CD4-positive, alpha-beta memory T cell (primary cell): ENCODE data around the gene RALGAPA2. TPM values are rescaled to one million over a fixed set of nuclear protein-coding genes. Genes with fewer than 3 reads are reported as not detected.

Experiments
- CTCF ChIA-PET: fragments of 350-600 bp; sonication (Branson Sonifier 250); formaldehyde crosslinking; loops from one replicate; lab custom pipeline; 2021; ENCODE audit warnings: inconsistent platforms; ENCODE audit not compliant: partially characterized antibody; lab: Charles Lee
- POLR2A ChIA-PET: fragments of 350-600 bp; sonication (Branson Sonifier 250); formaldehyde crosslinking; loops from one replicate; lab custom pipeline; 2021; ENCODE audit not compliant: partially characterized antibody; lab: Charles Lee
- DNase-seq, 5 donors: peaks; one replicate each; pipeline versions ENCODE4 v3.0.0 to v3.0.0-alpha.2; 2020 to 2022; ENCODE audit warnings: mixed read lengths in 1 of 5
- H3K27ac ChIP-seq: one replicate; pipeline ENCODE4 v1.7.0; 2013; ENCODE audit warnings: low read depth, low read length
- H3K27me3 ChIP-seq: 2 replicates; pipeline ENCODE4 v1.7.0; 2013; ENCODE audit warnings: mild to moderate bottlenecking, low read length, moderate library complexity; ENCODE audit not compliant: insufficient read depth
- H3K36me3 ChIP-seq: 2 replicates; pipeline ENCODE4 v1.7.0; 2013; ENCODE audit warnings: mild to moderate bottlenecking, low read length, moderate library complexity; ENCODE audit not compliant: insufficient read depth
- H3K4me1 ChIP-seq: 2 replicates; pipeline ENCODE4 v1.7.0; 2013; ENCODE audit warnings: mild to moderate bottlenecking, low read length, moderate library complexity; ENCODE audit not compliant: insufficient read depth
- H3K4me3 ChIP-seq, 2 donors: one replicate each; pipeline ENCODE4 v1.7.0; 2013; ENCODE audit warnings: low read length in 2 of 2, mild to moderate bottlenecking in 1 of 2
- H3K9me3 ChIP-seq, 2 donors: one replicate each; pipeline ENCODE4 v1.7.0; 2013; ENCODE audit warnings: low read length in 2 of 2, control low read depth in 1 of 2; ENCODE audit not compliant: control insufficient read depth in 1 of 2
- H3K27ac Mint-ChIP-seq, 7 donors: one replicate each; pipeline ENCODE4 v1.8.0; 2020 to 2021; ENCODE audit warnings: mixed read lengths in 7 of 7, mild to moderate bottlenecking in 6 of 7, inconsistent platforms in 3 of 7, moderate library complexity in 3 of 7
- H3K27me3 Mint-ChIP-seq, 2 donors: one replicate each; pipeline ENCODE4 v1.8.0; 2020 to 2021; ENCODE audit warnings: mixed read lengths in 2 of 2
- H3K36me3 Mint-ChIP-seq, 2 donors: one replicate each; pipeline ENCODE4 v1.8.0; 2020 to 2021; ENCODE audit warnings: mixed read lengths in 2 of 2, inconsistent platforms in 1 of 2, mild to moderate bottlenecking in 1 of 2
- H3K4me1 Mint-ChIP-seq, 4 donors: one replicate each; pipeline ENCODE4 v1.8.0; 2020 to 2021; ENCODE audit warnings: mixed read lengths in 4 of 4, mild to moderate bottlenecking in 1 of 4
- H3K4me3 Mint-ChIP-seq, 8 donors: one replicate each; pipeline ENCODE4 v1.8.0; 2020 to 2021; ENCODE audit warnings: mixed read lengths in 8 of 8, mild to moderate bottlenecking in 7 of 8, moderate library complexity in 6 of 8, inconsistent platforms in 3 of 8
- H3K9me3 Mint-ChIP-seq, 8 donors: one replicate each; pipeline ENCODE4 v1.8.0; 2020 to 2021; ENCODE audit warnings: mixed read lengths in 8 of 8, mild to moderate bottlenecking in 5 of 8, inconsistent platforms in 3 of 8, moderate library complexity in 1 of 8
- intact Hi-C: fragments of 100-400 bp; cut with micrococcal nuclease; formaldehyde crosslinking; loops from one replicate; pipeline ENCODE4 v1.15.1; 2023
- polyA plus RNA-seq, 2 donors: library from polyadenylated mRNA; unstranded; fragments of 300-500 nt; fragmentation: Illumina TruSeq; gene quantifications; one replicate each; pipeline ENCODE4 v1.2.3, GENCODE V29; 2021
- total RNA-seq, 2 experiments: library from RNA; stranded (reverse); gene quantifications; one replicate each; pipeline ENCODE4 v1.2.3, GENCODE V29; 2021

The RALGAPA2 gene
- total and polyA plus RNA-seq, 4 experiments from 2014 or later, result 1.6 to 36.3 (median 21.5) TPM

DNA sequence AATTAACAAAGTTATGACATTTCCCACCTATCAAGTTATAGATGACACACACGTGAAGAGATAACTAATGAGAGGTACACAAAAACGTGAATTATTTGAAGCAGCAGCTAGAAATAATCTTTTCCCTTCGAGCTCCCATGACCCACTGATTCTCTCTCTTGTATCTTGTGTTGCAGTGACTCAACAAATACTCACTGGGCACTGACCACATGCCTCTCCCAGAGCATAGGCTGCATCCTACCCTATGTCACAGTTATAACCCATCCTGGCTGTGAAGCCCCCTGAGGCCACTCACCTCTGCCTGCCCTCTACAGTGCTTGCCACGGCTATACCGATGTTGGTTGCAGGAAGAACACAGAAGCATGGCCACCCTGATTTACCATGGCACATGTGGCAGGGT, 252.7 kb downstream of the RALGAPA2 start:
- intact Hi-C loops, result no loop called here
- no peak overlapping the region for H3K27ac Mint-ChIP-seq

GRCh38 chr20:20457392-20458126, 254.9 kb downstream of the RALGAPA2 start:
- no peaks in the 10 kb centered on the region for H3K27me3 ChIP-seq
- peaks cover 15 to 27% (median 22%) of the 10 kb centered on the region in 4 donors for H3K4me1 Mint-ChIP-seq
- peaks cover 0 to 2% (median 0%) of the 10 kb centered on the region in 8 donors for H3K9me3 Mint-ChIP-seq
- no peak overlapping the region for H3K27ac Mint-ChIP-seq
- H3K27ac ChIP-seq, result no peak overlapping the region
- CTCF ChIA-PET, result no interaction called here
- POLR2A ChIA-PET, result no interaction called here
- intact Hi-C loops, result no loop called here
- H3K27me3 Mint-ChIP-seq, result no peaks in the 10 kb centered on the region
- H3K4me3 ChIP-seq, result no peak overlapping the region
- peaks cover 21 to 25% of the 10 kb centered on the region in 2 donors for H3K36me3 Mint-ChIP-seq
- DNase-seq, result no peak
- H3K36me3 ChIP-seq, result peaks cover 6% of the 10 kb centered on the region
- no peaks in the 10 kb centered on the region for H3K9me3 ChIP-seq
- H3K4me3 Mint-ChIP-seq, result no peak overlapping the region
- peaks cover 19% of the 10 kb centered on the region for H3K4me1 ChIP-seq

More for the DNA sequence above, 252.7 kb downstream of the RALGAPA2 start:
- Histone ChIP-seq H3K9me3 (no peaks in the 10 kb centered on the region), H3K27me3 (no peaks in the 10 kb centered on the region), H3K36me3 (peaks cover 3% of the 10 kb centered on the region), H3K27ac (no peak overlapping the region), H3K4me3 (no peak overlapping the region), H3K4me1 (no peaks in the 10 kb centered on the region)
- Mint-ChIP-seq H3K4me1 (peaks cover 0 to 6% (median 2%) of the 10 kb centered on the region in 4 donors), H3K36me3 (peaks cover 20 to 21% of the 10 kb centered on the region in 2 donors), H3K27me3 (no peaks in the 10 kb centered on the region), H3K4me3 (no peak overlapping the region), H3K9me3 (peaks cover 0 to 2% (median 0%) of the 10 kb centered on the region in 8 donors)
- DNase-seq, result no peak
- CTCF ChIA-PET, result no interaction called here
- POLR2A ChIA-PET, result no interaction called here

DNA sequence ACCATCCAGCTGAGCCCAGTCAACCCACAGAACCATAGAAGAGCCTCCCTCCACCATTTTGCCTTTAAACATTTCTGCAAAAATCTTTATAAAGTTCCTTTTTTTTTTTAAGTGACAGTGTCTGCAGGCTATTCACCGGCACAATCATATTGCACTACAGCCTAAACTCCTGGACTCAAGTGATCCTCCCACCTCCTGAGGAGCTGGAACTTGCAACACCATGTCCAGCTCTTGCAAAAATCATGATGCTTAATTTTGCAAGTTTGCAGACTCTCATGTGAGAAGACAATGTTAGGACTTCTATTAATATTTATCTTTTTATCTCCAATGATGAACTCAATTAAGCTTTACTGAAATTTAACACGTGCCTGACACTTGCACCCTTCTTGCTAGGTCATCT, 255.7 kb downstream of the RALGAPA2 start:
- Histone ChIP-seq H3K9me3 (no peaks in the 10 kb centered on the region), H3K4me1 (peaks cover 27% of the 10 kb centered on the region), H3K27me3 (no peaks in the 10 kb centered on the region), H3K27ac (no peak overlapping the region), H3K4me3 (no peak overlapping the region), H3K36me3 (peaks cover 6% of the 10 kb centered on the region)
- POLR2A ChIA-PET, result no interaction called here
- H3K4me1 Mint-ChIP-seq, result peaks cover 20 to 32% (median 27%) of the 10 kb centered on the region in 4 donors
- CTCF ChIA-PET, result interaction anchor here (0.7 kb wide), 1 partner anchor 14 kb away, joined by 3 read pairs; no protein-coding TSS in a partner anchor
- no peak overlapping the region for H3K27ac Mint-ChIP-seq
- H3K27me3 Mint-ChIP-seq, result no peaks in the 10 kb centered on the region
- peaks cover 0 to 2% (median 0%) of the 10 kb centered on the region in 8 donors for H3K9me3 Mint-ChIP-seq
- no peak for DNase-seq
- no peak overlapping the region for H3K4me3 Mint-ChIP-seq
- peaks cover 21 to 24% of the 10 kb centered on the region in 2 donors for H3K36me3 Mint-ChIP-seq
- intact Hi-C loops, result no loop called here

- peaks cover 21 to 23% of the 10 kb centered on the region in 2 donors for H3K36me3 Mint-ChIP-seq
- no peaks in the 10 kb centered on the region for H3K27me3 Mint-ChIP-seq
- ChIA-PET CTCF (no interaction called here), POLR2A (no interaction called here)
- no peak overlapping the region for H3K27ac Mint-ChIP-seq
- Histone ChIP-seq H3K27me3 (no peaks in the 10 kb centered on the region), H3K36me3 (peaks cover 6% of the 10 kb centered on the region), H3K4me3 (no peak overlapping the region), H3K27ac (no peak overlapping the region), H3K4me1 (peaks cover 27% of the 10 kb centered on the region), H3K9me3 (no peaks in the 10 kb centered on the region)
- intact Hi-C loops, result no loop called here
- no peak overlapping the region for H3K4me3 Mint-ChIP-seq
- peaks cover 20 to 32% (median 27%) of the 10 kb centered on the region in 4 donors for H3K4me1 Mint-ChIP-seq
- H3K9me3 Mint-ChIP-seq, result peaks cover 0 to 2% (median 0%) of the 10 kb centered on the region in 8 donors
- no peak for DNase-seq
Observed at GRCh38 chr20:20455926-20456325, 256.5 kb downstream of the RALGAPA2 start.

- H3K4me3 Mint-ChIP-seq, result no peak overlapping the region
- ChIA-PET POLR2A (no interaction called here), CTCF (no interaction called here)
- Histone ChIP-seq H3K9me3 (no peaks in the 10 kb centered on the region), H3K27ac (no peak overlapping the region), H3K36me3 (peaks cover 6% of the 10 kb centered on the region), H3K27me3 (no peaks in the 10 kb centered on the region), H3K4me3 (no peak overlapping the region), H3K4me1 (peaks cover 27% of the 10 kb centered on the region)
- intact Hi-C loops, result no loop called here
- peak overlapping the region in 1 of 7 donors; percentile 75 for H3K27ac Mint-ChIP-seq
- peaks cover 20 to 32% (median 27%) of the 10 kb centered on the region in 4 donors for H3K4me1 Mint-ChIP-seq
- no peak for DNase-seq
- H3K36me3 Mint-ChIP-seq, result peaks cover 16 to 18% of the 10 kb centered on the region in 2 donors
- no peaks in the 10 kb centered on the region for H3K27me3 Mint-ChIP-seq
- peaks cover 0 to 2% (median 0%) of the 10 kb centered on the region in 8 donors for H3K9me3 Mint-ChIP-seq
Observed at GRCh38 chr20:20454850-20455627, 257.4 kb downstream of the RALGAPA2 start.

DNA sequence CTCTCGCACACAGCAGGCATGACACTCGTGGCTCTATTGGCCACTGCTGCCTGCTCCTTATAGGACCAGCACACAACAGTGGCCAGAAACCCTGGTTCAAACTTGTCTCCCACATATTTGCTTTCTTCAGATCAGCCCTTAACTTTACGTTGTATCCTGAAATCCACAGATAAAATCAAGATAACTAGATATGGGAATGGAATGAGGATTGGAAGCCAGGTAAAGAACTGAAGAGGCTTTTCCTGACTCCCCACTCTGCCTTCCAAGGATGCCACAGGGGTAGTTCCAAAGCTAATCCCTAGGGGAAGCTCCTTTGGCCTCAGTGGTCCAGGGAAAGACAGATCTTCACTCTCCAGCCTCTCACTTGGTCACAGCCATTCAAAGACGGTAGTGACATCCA, 258.1 kb downstream of the RALGAPA2 start:
- peaks cover 6% of the 10 kb centered on the region for H3K36me3 ChIP-seq
- Mint-ChIP-seq H3K27me3 (no peaks in the 10 kb centered on the region), H3K4me1 (peaks cover 20 to 32% (median 27%) of the 10 kb centered on the region in 4 donors), H3K27ac (peak overlapping the region in 2 of 7 donors; percentile 19 to 64), H3K9me3 (peaks cover 0 to 2% (median 0%) of the 10 kb centered on the region in 8 donors), H3K4me3 (no peak overlapping the region), H3K36me3 (peaks cover 18% of the 10 kb centered on the region in 2 donors)
- H3K27ac ChIP-seq, result no peak overlapping the region
- POLR2A ChIA-PET, result no interaction called here
- no peak for DNase-seq
- H3K9me3 ChIP-seq, result no peaks in the 10 kb centered on the region
- no peak overlapping the region for H3K4me3 ChIP-seq
- intact Hi-C loops, result no loop called here
- CTCF ChIA-PET, result no interaction called here
- no peaks in the 10 kb centered on the region for H3K27me3 ChIP-seq
- peaks cover 27% of the 10 kb centered on the region for H3K4me1 ChIP-seq

DNA sequence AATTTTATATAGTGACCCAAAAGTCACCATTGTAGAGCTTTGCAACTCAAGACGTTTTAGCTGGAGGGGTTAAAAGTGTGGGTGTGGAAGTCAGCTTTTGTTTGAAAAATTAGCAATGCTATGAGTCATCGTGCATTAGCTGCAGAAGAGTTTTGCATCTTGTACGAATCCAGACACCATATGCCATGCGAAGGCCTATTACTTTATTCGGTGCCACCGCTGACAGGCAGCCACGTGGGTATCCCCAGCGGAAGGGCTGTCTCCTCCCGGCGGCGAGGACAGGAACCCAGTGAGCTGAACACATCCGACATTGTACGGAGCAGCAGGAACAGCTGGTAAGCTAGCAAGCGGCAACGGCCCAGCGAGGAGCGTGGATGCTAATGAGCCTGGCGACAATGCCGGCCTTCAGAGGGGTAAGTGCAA, 260.2 kb downstream of the RALGAPA2 start:
- peak; percentile 40 to 76 (median 48) for DNase-seq
- Mint-ChIP-seq H3K36me3 (peaks cover 13 to 21% of the 10 kb centered on the region in 2 donors), H3K4me1 (peaks cover 20 to 32% (median 27%) of the 10 kb centered on the region in 4 donors), H3K9me3 (no peaks in the 10 kb centered on the region), H3K27me3 (no peaks in the 10 kb centered on the region), H3K27ac (peak overlapping the region; percentile 60 to 83 (median 74)), H3K4me3 (peak overlapping the region; percentile 59 to 91 (median 78))
- Histone ChIP-seq H3K27ac (no peak overlapping the region), H3K4me3 (peak overlapping the region in 1 of 2 donors; percentile 53), H3K9me3 (no peaks in the 10 kb centered on the region), H3K27me3 (no peaks in the 10 kb centered on the region), H3K4me1 (peaks cover 27% of the 10 kb centered on the region), H3K36me3 (peaks cover 3% of the 10 kb centered on the region)
- CTCF ChIA-PET, result interaction anchor here (1.0 kb wide), 1 partner anchor 141 kb away, joined by 3 read pairs; no protein-coding TSS in a partner anchor
- POLR2A ChIA-PET, result interaction anchor here (1.1 kb wide), 1 partner anchor 9 kb away, joined by 3 read pairs; no protein-coding TSS in a partner anchor
- intact Hi-C loops, result no loop called here
